Endodermal cell (in vitro differentiated cells): ENCODE measurements around the gene ZSWIM6. TPM values are rescaled to one million over a fixed set of nuclear protein-coding genes. Genes with fewer than 3 reads are reported as not detected.

Source experiments
- DNase-seq: peaks from one replicate; pipeline ENCODE4 v3.0.0-alpha.2; 2017
- H3K27ac ChIP-seq: 2 replicates; pipeline ENCODE4 v1.5.1; 2013; ENCODE audit warnings: mild to moderate bottlenecking, low read depth, low read length, moderate library complexity
- H3K27me3 ChIP-seq: 2 replicates; pipeline ENCODE4 v1.6.1; 2013; ENCODE audit warnings: mild to moderate bottlenecking, low read length, moderate library complexity; ENCODE audit not compliant: insufficient read depth, control insufficient read depth, poor library complexity, severe bottlenecking
- H3K36me3 ChIP-seq: 2 replicates; pipeline ENCODE4 v1.7.0; 2013; ENCODE audit warnings: mild to moderate bottlenecking, low read length, moderate library complexity; ENCODE audit not compliant: control insufficient read depth, insufficient read depth
- H3K4me1 ChIP-seq: one replicate; pipeline ENCODE4 v1.7.0; 2013; ENCODE audit warnings: low read length; ENCODE audit not compliant: control insufficient read depth, insufficient read depth
- H3K4me3 ChIP-seq: 2 replicates; pipeline ENCODE4 v1.5.1; 2013; ENCODE audit warnings: mild to moderate bottlenecking, low read length, moderate library complexity
- H3K9ac ChIP-seq: 2 replicates; pipeline ENCODE4 v1.6.1; 2013; ENCODE audit warnings: mild to moderate bottlenecking, low read length, moderate library complexity; ENCODE audit not compliant: poor library complexity, severe bottlenecking; ENCODE audit errors: extremely low read depth
- H3K9me3 ChIP-seq: 2 replicates; pipeline ENCODE4 v1.6.1; 2013; ENCODE audit warnings: mild to moderate bottlenecking, low read length, moderate library complexity; ENCODE audit not compliant: control insufficient read depth
- H3K27ac Mint-ChIP-seq: 2 replicates; pipeline ENCODE4 v1.8.0; 2020; ENCODE audit warnings: mixed read lengths
- H3K27me3 Mint-ChIP-seq: 2 replicates; pipeline ENCODE4 v1.8.0; 2021; ENCODE audit warnings: mild to moderate bottlenecking, mixed read lengths; ENCODE audit not compliant: insufficient read depth
- H3K36me3 Mint-ChIP-seq: 2 replicates; pipeline ENCODE4 v1.8.0; 2020; ENCODE audit warnings: low read depth, mixed read lengths
- H3K4me1 Mint-ChIP-seq: 2 replicates; pipeline ENCODE4 v1.8.0; 2020; ENCODE audit warnings: mixed read lengths
- H3K4me3 Mint-ChIP-seq: 2 replicates; pipeline ENCODE4 v1.8.0; 2020; ENCODE audit warnings: mild to moderate bottlenecking, moderate library complexity, mixed read lengths
- H3K9me3 Mint-ChIP-seq: 2 replicates; pipeline ENCODE4 v1.8.0; 2020; ENCODE audit warnings: mild to moderate bottlenecking, mixed read lengths
- CTCF ChIP-seq: fragments of 200-600 bp; sonication (generic); conservative IDR thresholded peaks from 2 replicates; pipeline ENCODE4 v1.5.0; 2021; ENCODE audit warnings: antibody characterized with exemption, mild to moderate bottlenecking
- WGBS, 2 experiments: methylation state at CpG; one replicate each; pipeline versions ENCODE4 v1.1.5 to v1.1.7; 2013; ENCODE audit warnings: missing lambda C conversion rate in 2 of 2, mixed read lengths in 1 of 2; ENCODE audit not compliant: insufficient coverage in 1 of 2, insufficient read length in 1 of 2; 5-methylcytosine and 5-hydroxymethylcytosine counted together
- total RNA-seq, 2 donors: library from RNA; stranded (reverse); fragmentation: NEBNext Ultra II Directional in 1 of 2; extraction: Animal tissue kit (Norgen Biotek cat#: 25700) in 1 of 2; gene quantifications; 2 replicates in 1 of 2; 3 replicates in 1 of 2; pipeline ENCODE4 v1.2.1, GENCODE V29; 2021

Gene ZSWIM6
- total RNA-seq, 2 donors from 2014 or later = 18.1 to 18.8 TPM

GRCh38 chr5:61318376-61318775, 13.7 kb upstream of the ZSWIM6 start:
- Mint-ChIP-seq H3K4me3 (no peak overlapping the region), H3K4me1 (peaks cover 18% of the 10 kb centered on the region), H3K27ac (no peak overlapping the region), H3K27me3 (peaks cover 54% of the 10 kb centered on the region), H3K9me3 (no peaks in the 10 kb centered on the region), H3K36me3 (no peaks in the 10 kb centered on the region)
- Histone ChIP-seq H3K4me3 (no peak overlapping the region), H3K9me3 (no peaks in the 10 kb centered on the region), H3K9ac (no peak overlapping the region), H3K27me3 (peaks cover 18% of the 10 kb centered on the region), H3K4me1 (peaks cover 3% of the 10 kb centered on the region), H3K27ac (no peak overlapping the region), H3K36me3 (no peaks in the 10 kb centered on the region)
- 88 to 94% methylated on average over 3 of the region's 3 CpGs for WGBS, 2 experiments
- DNase-seq = no peak
- TF ChIP-seq CTCF = no peak

GRCh38 chr5:61319388-61320146, 12.5 kb upstream of the ZSWIM6 start:
- H3K9ac ChIP-seq = no peak overlapping the region
- peak; percentile 75 for DNase-seq
- peak overlapping the region; percentile 26 for H3K27ac ChIP-seq
- Mint-ChIP-seq H3K27me3 (peaks cover 42% of the 10 kb centered on the region), H3K36me3 (no peaks in the 10 kb centered on the region), H3K4me1 (peaks cover 18% of the 10 kb centered on the region), H3K4me3 (no peak overlapping the region), H3K9me3 (no peaks in the 10 kb centered on the region), H3K27ac (peak overlapping the region; percentile 72)
- peaks cover 10% of the 10 kb centered on the region for H3K27me3 ChIP-seq
- H3K4me1 ChIP-seq = peaks cover 3% of the 10 kb centered on the region
- H3K36me3 ChIP-seq = no peaks in the 10 kb centered on the region
- H3K9me3 ChIP-seq = no peaks in the 10 kb centered on the region
- TF ChIP-seq CTCF = no peak
- 87 to 100% methylated on average over 2 to 9 of the region's 9 CpGs for WGBS, 2 experiments
- H3K4me3 ChIP-seq = no peak overlapping the region

- Histone ChIP-seq H3K36me3 (no peaks in the 10 kb centered on the region), H3K9me3 (no peaks in the 10 kb centered on the region), H3K4me1 (peaks cover 3% of the 10 kb centered on the region), H3K27me3 (peaks cover 2% of the 10 kb centered on the region), H3K9ac (no peak overlapping the region), H3K27ac (no peak overlapping the region), H3K4me3 (no peak overlapping the region)
- no peaks in the 10 kb centered on the region for H3K36me3 Mint-ChIP-seq
- H3K27ac Mint-ChIP-seq = no peak overlapping the region
- TF ChIP-seq CTCF = no peak
- no peaks in the 10 kb centered on the region for H3K9me3 Mint-ChIP-seq
- peaks cover 32% of the 10 kb centered on the region for H3K27me3 Mint-ChIP-seq
- no peak for DNase-seq
- 89 to 90% methylated on average over 2 to 3 of the region's 3 CpGs for WGBS, 2 experiments
- H3K4me1 Mint-ChIP-seq = peaks cover 18% of the 10 kb centered on the region
- H3K4me3 Mint-ChIP-seq = no peak overlapping the region
Observed at GRCh38 chr5:61320860-61321259, 11.2 kb upstream of the ZSWIM6 start.
